ENCODE data around the gene SULT2B1.

The SULT2B1 gene

DNA sequence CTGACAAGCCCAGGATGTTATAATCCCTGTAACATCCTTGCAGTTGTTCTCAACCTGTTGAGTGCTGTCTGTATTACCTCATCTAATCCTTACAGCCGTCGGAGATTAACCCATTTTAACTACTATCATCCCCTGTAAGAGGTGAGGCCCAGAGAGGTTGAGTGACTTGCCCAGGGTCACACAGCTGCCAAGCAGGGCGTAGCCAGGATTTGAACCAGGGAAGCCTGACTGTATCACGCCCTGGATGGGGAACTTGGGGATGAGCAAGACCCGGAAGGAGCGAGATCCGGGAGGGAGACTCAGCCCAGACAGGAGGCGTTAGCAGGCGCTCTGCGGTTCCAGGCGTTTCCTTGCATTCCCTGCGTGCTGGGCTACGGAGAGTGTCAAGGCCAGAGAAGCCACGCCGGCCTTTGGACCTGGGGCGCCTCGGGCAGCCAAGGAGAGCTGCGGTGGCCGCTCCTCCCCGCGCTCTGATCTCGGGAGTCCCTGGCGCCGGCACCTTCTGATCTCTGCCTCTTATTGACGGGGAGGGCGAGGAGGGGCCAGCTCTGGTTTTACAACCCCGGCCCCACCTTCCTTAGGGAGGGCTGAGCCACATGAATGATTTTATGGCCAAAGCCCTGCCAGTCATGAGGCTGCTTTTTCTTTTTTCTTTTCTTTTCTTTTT lies 6.2 kb downstream of the SULT2B1 start:
- TF ChIP-seq, protein P1, sequence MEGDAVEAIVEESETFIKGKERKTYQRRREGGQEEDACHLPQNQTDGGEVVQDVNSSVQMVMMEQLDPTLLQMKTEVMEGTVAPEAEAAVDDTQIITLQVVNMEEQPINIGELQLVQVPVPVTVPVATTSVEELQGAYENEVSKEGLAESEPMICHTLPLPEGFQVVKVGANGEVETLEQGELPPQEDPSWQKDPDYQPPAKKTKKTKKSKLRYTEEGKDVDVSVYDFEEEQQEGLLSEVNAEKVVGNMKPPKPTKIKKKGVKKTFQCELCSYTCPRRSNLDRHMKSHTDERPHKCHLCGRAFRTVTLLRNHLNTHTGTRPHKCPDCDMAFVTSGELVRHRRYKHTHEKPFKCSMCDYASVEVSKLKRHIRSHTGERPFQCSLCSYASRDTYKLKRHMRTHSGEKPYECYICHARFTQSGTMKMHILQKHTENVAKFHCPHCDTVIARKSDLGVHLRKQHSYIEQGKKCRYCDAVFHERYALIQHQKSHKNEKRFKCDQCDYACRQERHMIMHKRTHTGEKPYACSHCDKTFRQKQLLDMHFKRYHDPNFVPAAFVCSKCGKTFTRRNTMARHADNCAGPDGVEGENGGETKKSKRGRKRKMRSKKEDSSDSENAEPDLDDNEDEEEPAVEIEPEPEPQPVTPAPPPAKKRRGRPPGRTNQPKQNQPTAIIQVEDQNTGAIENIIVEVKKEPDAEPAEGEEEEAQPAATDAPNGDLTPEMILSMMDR (IDR thresholded peaks at IDR 0.05) = no peak

DNA sequence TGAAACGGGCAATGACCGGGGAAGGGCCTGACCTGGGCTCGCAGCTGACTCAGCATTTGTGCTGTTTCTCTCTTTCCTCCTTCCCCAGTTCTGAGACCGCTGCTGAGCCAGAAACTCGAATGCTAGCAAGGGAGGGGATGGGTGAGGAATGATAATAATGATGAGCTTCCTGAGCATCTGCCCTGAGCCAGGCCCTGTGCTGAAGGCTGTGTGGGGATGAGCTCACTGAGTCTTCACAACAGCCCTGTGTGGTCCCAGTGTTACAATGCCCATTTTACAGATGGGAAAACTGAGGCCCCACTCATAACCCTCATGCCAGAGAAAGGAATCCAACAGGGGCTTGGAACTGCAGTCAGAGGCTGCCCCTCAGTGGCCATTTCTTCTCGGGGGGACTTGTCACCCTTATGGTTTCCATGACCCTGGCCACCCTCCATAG lies 8.1 kb downstream of the SULT2B1 start:
- TF ChIP-seq, protein P1 (IDR thresholded peaks at IDR 0.05) = no peak

DNA sequence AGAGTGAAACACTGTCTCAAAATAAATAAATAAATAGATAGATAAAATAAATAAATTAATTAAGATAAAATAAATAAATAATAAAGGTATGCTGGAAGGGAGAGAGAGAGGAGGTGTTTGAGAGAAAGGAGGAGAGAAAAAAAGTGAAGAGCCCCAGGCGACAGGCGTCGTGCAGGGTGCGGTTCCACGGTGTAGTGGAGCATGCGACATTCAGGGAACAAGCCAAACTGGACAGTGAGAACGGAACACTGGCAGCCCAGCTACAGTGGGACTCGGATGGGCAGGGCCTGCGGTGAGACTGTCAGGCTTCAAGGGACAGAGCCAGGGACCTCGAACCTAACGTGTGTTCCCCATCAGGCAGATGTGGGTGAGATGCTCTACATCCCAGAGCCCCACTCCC lies 9.4 kb downstream of the SULT2B1 start:
- TF ChIP-seq, protein P1 (IDR thresholded peaks at IDR 0.05) = no peak

DNA sequence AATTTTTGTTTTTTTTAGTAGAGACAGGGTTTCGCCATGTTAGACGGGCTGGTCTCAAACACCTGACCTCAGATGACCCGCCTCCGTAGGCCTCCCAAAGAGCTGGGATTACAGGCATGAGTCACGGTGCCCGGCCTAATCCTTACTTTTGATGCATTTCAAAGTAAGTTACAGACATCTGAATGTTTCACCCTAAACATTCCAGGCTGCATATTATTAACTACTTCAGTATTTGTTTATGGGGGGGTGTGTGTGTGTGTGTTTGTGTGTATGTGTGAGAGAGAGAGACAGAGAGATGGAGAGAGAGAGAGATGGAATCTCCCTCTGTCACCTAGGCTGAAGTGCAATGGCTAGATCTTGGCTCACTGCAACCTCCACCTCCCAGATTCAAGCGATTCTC lies 13.1 kb downstream of the SULT2B1 start:
- TF ChIP-seq, protein P1 (IDR thresholded peaks at IDR 0.05) = no peak

DNA sequence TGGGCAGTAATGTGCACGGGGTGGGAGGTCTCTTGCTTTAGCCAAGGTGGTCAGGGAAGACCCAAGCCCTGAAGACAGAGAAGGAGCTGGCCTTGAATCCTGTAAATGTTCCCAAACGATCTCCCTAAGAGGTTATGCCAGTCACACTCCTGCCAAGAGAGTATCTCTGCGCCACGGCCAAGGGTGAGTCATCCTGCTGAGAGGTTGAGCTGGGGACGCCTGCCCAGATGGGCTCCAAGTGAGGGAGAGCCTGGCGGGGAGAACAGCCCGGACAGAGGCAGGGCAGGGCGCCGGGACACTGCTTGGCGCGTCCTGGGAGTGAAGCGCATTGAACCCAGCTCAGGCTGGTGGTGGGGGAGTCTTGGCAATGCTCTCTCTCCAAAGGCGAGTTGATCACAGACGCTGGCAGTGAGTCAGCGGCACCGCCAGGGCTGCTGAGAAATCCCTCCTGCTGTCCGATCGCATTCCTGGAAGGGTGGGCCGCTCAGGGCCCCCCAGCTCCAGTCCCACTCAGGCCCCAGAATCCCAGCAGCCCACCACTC lies 16.4 kb downstream of the SULT2B1 start:
- TF ChIP-seq, protein P1 (IDR thresholded peaks at IDR 0.05) = no peak

DNA sequence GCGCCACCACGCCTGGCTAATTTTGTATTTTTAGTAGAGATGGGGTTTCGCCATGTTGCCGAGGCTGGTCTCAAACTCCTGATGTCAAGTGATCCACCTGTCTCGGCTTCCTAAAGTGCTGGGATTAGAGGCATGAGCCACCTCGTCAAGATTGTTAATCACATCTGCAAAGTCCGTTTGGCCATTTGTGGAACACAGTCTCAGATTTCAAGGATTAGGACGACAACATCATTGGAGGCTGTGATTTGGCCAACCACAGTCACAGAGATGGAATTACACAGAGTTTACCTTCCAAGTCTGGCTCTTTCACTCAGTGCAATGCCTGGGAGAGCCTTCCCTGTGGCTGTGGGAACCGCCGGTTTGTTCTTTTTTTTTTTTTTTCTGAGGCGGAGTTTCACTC lies 17.8 kb downstream of the SULT2B1 start:
- TF ChIP-seq, protein P1 (IDR thresholded peaks at IDR 0.05) = no peak

DNA sequence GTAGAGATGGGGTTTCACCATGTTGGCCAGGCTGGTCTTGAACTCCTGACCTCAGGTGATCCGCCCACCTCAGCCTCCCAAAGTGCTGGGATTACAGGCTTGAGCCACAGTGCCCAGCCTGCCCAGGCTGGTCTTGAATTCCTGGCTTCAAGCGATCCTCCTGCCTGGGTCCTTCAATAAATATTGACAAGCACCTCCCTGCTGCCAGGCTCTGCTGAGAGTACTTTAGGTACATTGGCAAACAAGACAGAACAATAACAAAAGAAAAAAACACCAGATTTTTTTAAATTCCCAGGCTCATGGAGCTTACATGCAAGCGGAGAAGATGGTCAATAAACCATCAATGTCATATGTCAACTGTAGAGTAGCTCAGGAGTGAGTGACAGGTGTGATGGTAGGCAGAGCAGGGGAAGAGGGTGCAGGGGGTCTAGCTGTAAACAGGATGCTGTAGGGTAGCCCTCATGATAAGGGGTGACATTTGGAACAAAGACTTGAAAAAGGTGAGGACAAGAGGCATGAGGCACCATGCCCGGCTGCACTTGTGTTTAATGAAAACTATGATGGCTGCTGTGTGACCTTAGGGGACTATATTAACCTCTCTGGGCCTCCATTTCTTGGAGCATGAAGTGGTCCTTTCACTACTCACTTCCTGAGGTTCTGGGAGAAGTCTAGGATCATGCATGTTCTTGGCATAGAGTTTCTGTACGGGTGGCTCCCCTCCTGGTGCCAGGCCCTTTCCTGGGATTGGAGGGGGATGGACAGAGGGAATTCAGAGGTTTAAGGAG lies 19.6 kb downstream of the SULT2B1 start:
- TF ChIP-seq, protein P1 (IDR thresholded peaks at IDR 0.05) = no peak
